ENCODE data around the gene MED27. TPM values are rescaled to one million over a fixed set of nuclear protein-coding genes. Genes with fewer than 3 reads are reported as not detected.

MED27 gene
- total RNA-seq, 1 donor from 2014 or later: 28.2 TPM

DNA sequence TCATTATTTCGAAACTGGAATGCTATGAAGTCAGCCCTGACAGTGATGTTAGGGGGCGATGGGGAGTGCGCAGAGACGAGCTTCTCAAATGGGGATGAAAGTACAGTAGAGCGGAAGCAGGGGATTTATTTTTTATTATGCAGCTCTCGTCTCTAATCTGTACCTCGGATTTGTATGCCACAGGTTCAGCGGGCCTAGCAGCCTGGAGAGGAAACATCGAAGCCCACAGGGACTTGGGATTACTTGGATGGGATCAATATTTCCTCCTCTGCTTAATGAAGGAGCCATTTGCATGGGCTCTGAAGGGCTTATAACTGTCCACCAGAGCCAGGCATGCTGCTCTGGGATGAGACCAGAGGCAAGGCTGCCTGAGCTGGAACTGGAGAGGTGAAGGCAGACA, 206.3 kb downstream of the MED27 start:
- Mint-ChIP-seq H3K27ac (ENCODE audit: unreplicated experiment) (no peak overlapping the region), H3K9me3 (ENCODE audit: low read depth) (no peaks in the 10 kb centered on the region), H3K27me3 (ENCODE audit: low read depth) (no peaks in the 10 kb centered on the region), H3K4me1 (ENCODE audit: low read depth) (no peaks in the 10 kb centered on the region), H3K36me3 (ENCODE audit: low read depth) (peaks cover 12% of the 10 kb centered on the region), H3K4me3 (ENCODE audit: unreplicated experiment) (no peak overlapping the region)
- no peak for DNase-seq (ENCODE audit: low spot score)
- TF ChIP-seq, protein P1, sequence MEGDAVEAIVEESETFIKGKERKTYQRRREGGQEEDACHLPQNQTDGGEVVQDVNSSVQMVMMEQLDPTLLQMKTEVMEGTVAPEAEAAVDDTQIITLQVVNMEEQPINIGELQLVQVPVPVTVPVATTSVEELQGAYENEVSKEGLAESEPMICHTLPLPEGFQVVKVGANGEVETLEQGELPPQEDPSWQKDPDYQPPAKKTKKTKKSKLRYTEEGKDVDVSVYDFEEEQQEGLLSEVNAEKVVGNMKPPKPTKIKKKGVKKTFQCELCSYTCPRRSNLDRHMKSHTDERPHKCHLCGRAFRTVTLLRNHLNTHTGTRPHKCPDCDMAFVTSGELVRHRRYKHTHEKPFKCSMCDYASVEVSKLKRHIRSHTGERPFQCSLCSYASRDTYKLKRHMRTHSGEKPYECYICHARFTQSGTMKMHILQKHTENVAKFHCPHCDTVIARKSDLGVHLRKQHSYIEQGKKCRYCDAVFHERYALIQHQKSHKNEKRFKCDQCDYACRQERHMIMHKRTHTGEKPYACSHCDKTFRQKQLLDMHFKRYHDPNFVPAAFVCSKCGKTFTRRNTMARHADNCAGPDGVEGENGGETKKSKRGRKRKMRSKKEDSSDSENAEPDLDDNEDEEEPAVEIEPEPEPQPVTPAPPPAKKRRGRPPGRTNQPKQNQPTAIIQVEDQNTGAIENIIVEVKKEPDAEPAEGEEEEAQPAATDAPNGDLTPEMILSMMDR (IDR thresholded peaks at IDR 0.05): no peak

DNA sequence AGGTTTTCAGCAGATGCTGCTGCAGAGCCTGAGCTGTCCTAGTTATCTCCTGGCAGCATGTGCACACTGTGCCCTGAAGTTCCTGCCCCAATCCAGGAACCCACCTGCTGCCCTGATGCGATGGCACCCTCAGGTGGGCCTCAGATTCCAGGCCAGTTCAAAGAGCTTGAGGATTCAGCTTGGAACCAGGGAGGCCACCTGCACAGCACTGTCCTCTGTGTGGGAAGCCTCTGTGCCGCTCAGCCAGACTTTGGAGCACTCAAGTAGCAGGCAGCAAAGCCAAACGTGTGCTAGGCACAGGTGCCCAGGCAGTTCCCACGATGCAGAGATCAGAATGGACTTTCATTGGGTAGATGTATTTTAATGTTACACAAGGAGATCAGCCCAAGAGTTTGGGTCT, 207.0 kb downstream of the MED27 start:
- Mint-ChIP-seq H3K36me3 (ENCODE audit: low read depth) (peaks cover 12% of the 10 kb centered on the region), H3K27me3 (ENCODE audit: low read depth) (no peaks in the 10 kb centered on the region), H3K4me1 (ENCODE audit: low read depth) (no peaks in the 10 kb centered on the region), H3K4me3 (ENCODE audit: unreplicated experiment) (no peak overlapping the region), H3K9me3 (ENCODE audit: low read depth) (no peaks in the 10 kb centered on the region), H3K27ac (ENCODE audit: unreplicated experiment) (no peak overlapping the region)
- TF ChIP-seq, protein P1 (IDR thresholded peaks at IDR 0.05): no peak
- no peak for DNase-seq (ENCODE audit: low spot score)

DNA sequence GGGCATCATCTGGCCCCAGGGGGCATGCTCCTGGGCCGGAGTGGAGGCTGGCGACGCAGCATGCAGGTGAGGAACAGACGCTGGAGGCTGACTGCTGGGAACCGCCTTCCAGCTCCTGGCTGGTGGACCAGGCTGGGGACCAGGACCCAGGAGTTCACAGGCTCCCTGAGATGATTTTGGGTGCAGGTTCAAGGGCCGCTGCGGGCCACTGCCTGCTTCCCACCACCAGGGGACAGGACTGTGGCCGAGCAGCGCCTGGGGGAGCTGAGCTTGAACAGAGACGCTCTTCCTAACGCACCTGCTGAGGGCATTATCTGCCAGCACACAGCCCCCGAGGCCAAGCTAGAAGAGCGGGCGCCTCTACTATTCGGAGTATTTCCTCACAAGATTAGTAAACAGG, 207.7 kb downstream of the MED27 start:
- no peak overlapping the region for H3K27ac Mint-ChIP-seq (ENCODE audit: unreplicated experiment)
- no peak overlapping the region for H3K4me3 Mint-ChIP-seq (ENCODE audit: unreplicated experiment)
- H3K27me3 Mint-ChIP-seq (ENCODE audit: low read depth): no peaks in the 10 kb centered on the region

DNA sequence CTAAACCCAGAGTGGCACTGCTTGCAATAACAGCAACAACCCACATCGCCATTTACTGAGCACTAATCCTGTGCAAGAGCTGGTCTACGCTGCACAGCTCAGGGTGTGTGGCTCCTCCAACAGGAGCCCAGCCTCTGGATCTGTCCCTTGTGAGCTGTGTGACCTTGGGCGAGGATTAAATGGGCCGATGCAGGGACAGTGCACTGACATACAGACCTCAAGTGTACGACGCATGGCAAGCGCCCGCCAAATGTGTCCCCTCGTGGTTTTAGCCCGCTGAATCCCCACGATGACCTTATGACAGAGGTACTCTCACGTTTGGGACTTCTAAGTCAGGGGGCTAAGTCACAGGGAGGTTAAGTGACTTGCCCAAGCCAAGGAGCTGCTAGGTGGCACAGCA, 209.5 kb downstream of the MED27 start:
- H3K27me3 Mint-ChIP-seq (ENCODE audit: low read depth): no peaks in the 10 kb centered on the region
- TF ChIP-seq, protein P1 (IDR thresholded peaks at IDR 0.05): no peak
- no peak overlapping the region for H3K4me3 Mint-ChIP-seq (ENCODE audit: unreplicated experiment)
- H3K27ac Mint-ChIP-seq (ENCODE audit: unreplicated experiment): no peak overlapping the region
- H3K4me1 Mint-ChIP-seq (ENCODE audit: low read depth): no peaks in the 10 kb centered on the region
- DNase-seq (ENCODE audit: low spot score): peak; percentile 46
- peaks cover 8% of the 10 kb centered on the region for H3K36me3 Mint-ChIP-seq (ENCODE audit: low read depth)
- no peaks in the 10 kb centered on the region for H3K9me3 Mint-ChIP-seq (ENCODE audit: low read depth)

More for the DNA sequence above, 207.7 kb downstream of the MED27 start:
- Mint-ChIP-seq H3K4me1 (ENCODE audit: low read depth) (no peaks in the 10 kb centered on the region), H3K36me3 (ENCODE audit: low read depth) (peaks cover 11% of the 10 kb centered on the region), H3K9me3 (ENCODE audit: low read depth) (no peaks in the 10 kb centered on the region)
- no peak for DNase-seq (ENCODE audit: low spot score)
- TF ChIP-seq, protein P1 (IDR thresholded peaks at IDR 0.05): peak; percentile 44

DNA sequence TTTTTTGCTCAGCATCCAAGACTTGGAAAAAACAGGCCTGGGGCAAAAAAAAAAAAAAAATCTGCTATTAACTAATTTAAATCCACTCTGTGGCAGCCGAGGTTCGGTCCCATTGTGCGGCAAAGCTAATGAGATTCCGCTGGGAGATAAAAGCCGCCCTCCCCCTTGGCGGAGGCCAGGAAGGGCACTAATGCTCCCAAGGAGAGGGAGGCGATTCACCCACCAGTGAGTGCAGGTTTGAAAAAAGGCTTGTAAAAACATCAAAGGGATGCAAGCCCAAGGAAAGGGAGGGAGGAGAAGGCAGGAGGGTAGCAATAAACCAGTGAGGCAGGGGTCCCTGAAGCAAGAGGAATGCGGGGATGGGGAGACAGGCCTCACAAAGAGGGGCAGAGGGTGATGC, 210.3 kb downstream of the MED27 start:
- H3K9me3 Mint-ChIP-seq (ENCODE audit: low read depth): no peaks in the 10 kb centered on the region
- H3K4me1 Mint-ChIP-seq (ENCODE audit: low read depth): no peaks in the 10 kb centered on the region
- H3K36me3 Mint-ChIP-seq (ENCODE audit: low read depth): peaks cover 8% of the 10 kb centered on the region
- H3K27me3 Mint-ChIP-seq (ENCODE audit: low read depth): no peaks in the 10 kb centered on the region
- TF ChIP-seq, protein P1 (IDR thresholded peaks at IDR 0.05): no peak
- no peak overlapping the region for H3K4me3 Mint-ChIP-seq (ENCODE audit: unreplicated experiment)
- H3K27ac Mint-ChIP-seq (ENCODE audit: unreplicated experiment): no peak overlapping the region
- peak; percentile 13 for DNase-seq (ENCODE audit: low spot score)

Data from chondrocyte (in vitro differentiated cells).